PFSK-1 (cell line): ENCODE results near the gene RTN1.

Experiments used
- POLR2AphosphoS5 ChIP-seq: IDR thresholded peaks from 2 replicates; pipeline ENCODE4 v1.6.1; 2012; ENCODE audit warnings: low read depth, mild to moderate bottlenecking, control low read depth, low read length, moderate library complexity
- REST ChIP-seq, 2 experiments: IDR thresholded peaks; 2 replicates each; pipeline versions ENCODE4 v1.6.1 to v1.8.0; 2011 to 2012; ENCODE audit warnings: low read depth in 2 of 2, low read length in 2 of 2, control low read depth in 1 of 2, inconsistent platforms in 1 of 2, mild to moderate bottlenecking in 1 of 2, moderate library complexity in 1 of 2; ENCODE audit not compliant: insufficient read depth in 1 of 2

GRCh38 chr14:59656473-59656872 lies 214.1 kb downstream of the RTN1 start:
- TF ChIP-seq POLR2AphosphoS5 = no peak
- TF ChIP-seq REST (IDR thresholded peaks at IDR 0.05; ENCODE audit: insufficient read depth in 1 of 2, low read depth in 2 of 2, low read length in 2 of 2) = no peak
